IPS-20b (cell line): ENCODE measurements around the gene CFTR.
A peak's percentile ranks its signal among the peaks of the same experiment; 100 is the strongest.

Source experiments
- H3K27ac ChIP-seq: one replicate; pipeline ENCODE4 v1.5.1; 2013; ENCODE audit warnings: low read length
- H3K27me3 ChIP-seq: 2 replicates; pipeline ENCODE4 v1.6.1; 2013; ENCODE audit warnings: mild to moderate bottlenecking, low read length, inconsistent platforms; ENCODE audit not compliant: insufficient read depth
- H3K36me3 ChIP-seq: 2 replicates; pipeline ENCODE4 v1.6.1; 2013; ENCODE audit warnings: low read depth, mild to moderate bottlenecking, inconsistent platforms, low read length, moderate library complexity; ENCODE audit not compliant: insufficient read depth
- H3K4me1 ChIP-seq: 2 replicates; pipeline ENCODE4 v1.6.1; 2013; ENCODE audit warnings: mild to moderate bottlenecking, control low read depth, inconsistent platforms, low read length, moderate library complexity; ENCODE audit not compliant: insufficient read depth
- H3K4me3 ChIP-seq: 2 replicates; pipeline ENCODE4 v1.5.1; 2013; ENCODE audit warnings: mild to moderate bottlenecking, low read length, inconsistent platforms
- H3K9ac ChIP-seq: 2 replicates; pipeline ENCODE4 v1.6.1; 2013; ENCODE audit warnings: low read depth, mild to moderate bottlenecking, inconsistent platforms, low read length, moderate library complexity
- H3K9me3 ChIP-seq: 2 replicates; pipeline ENCODE4 v1.6.1; 2013; ENCODE audit warnings: mild to moderate bottlenecking, low read depth, low read length, inconsistent platforms; ENCODE audit not compliant: insufficient read depth

Gene CFTR

DNA sequence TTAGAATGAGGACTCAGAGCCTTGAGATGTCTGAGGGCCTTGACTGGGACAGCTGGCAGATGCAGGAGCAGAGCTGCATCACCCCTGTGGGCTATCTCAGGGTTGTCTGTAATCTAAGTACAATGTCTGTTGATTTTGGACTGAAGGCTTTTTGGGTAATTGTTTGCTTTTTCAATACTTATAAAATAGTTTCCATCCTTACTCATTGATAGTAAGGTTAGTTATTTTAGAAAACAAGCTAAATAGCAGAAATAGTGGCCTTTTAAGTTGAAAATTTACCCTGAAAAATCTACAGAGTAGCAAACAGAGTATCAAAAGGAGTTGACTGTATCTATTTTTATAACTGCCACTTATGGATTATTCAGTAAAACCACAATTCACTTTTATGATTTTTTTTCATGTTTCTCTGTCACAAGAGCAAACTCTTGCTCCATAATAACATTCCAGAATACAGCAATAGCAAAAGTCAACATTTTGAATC, 179.7 kb downstream of the CFTR start:
- Histone ChIP-seq H3K4me1 (no peaks in the 10 kb centered on the region), H3K27ac (no peak overlapping the region), H3K27me3 (no peaks in the 10 kb centered on the region), H3K9ac (no peak overlapping the region), H3K9me3 (no peaks in the 10 kb centered on the region; the same call in 1 of the 2 replicates), H3K4me3 (no peak overlapping the region), H3K36me3 (no peaks in the 10 kb centered on the region)

DNA sequence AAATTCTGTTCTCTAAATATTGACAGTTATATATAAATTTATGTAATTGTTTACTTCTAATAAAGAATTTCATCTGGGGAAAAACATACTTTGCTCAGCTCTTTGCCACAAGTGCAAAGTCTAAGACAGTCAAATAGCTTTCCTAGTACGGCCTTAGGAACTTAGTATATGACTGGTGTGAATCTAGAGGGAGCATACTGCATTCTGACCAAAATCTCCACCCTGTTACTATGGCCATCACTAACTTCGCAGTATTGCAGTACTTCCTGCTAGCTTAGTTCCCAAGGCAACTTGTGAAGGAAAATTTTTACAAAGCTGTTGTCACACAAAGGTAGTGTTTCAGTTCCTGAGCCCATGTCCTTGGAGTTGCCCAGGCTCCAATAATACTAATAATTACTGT, 181.5 kb downstream of the CFTR start:
- H3K27me3 ChIP-seq = no peaks in the 10 kb centered on the region
- H3K4me3 ChIP-seq = no peak overlapping the region
- H3K9ac ChIP-seq = no peak overlapping the region
- no peaks in the 10 kb centered on the region for H3K36me3 ChIP-seq
- no peaks in the 10 kb centered on the region; the same call in 1 of the 2 replicates for H3K9me3 ChIP-seq
- no peaks in the 10 kb centered on the region for H3K4me1 ChIP-seq
- H3K27ac ChIP-seq = no peak overlapping the region

DNA sequence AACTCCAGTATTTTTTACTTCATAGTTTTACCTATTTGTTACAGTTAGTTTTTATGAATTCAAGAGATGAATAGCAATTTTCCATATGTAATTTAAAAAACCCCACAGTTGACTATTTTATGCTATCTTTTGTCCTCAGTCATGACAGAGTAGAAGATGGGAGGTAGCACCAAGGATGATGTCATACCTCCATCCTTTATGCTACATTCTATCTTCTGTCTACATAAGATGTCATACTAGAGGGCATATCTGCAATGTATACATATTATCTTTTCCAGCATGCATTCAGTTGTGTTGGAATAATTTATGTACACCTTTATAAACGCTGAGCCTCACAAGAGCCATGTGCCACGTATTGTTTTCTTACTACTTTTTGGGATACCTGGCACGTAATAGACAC, 184.2 kb downstream of the CFTR start:
- no peaks in the 10 kb centered on the region for H3K4me1 ChIP-seq
- no peaks in the 10 kb centered on the region for H3K27me3 ChIP-seq
- no peaks in the 10 kb centered on the region; the same call in 1 of the 2 replicates for H3K9me3 ChIP-seq
- no peak overlapping the region for H3K27ac ChIP-seq
- no peak overlapping the region for H3K9ac ChIP-seq
- no peak overlapping the region for H3K4me3 ChIP-seq
- no peaks in the 10 kb centered on the region for H3K36me3 ChIP-seq

DNA sequence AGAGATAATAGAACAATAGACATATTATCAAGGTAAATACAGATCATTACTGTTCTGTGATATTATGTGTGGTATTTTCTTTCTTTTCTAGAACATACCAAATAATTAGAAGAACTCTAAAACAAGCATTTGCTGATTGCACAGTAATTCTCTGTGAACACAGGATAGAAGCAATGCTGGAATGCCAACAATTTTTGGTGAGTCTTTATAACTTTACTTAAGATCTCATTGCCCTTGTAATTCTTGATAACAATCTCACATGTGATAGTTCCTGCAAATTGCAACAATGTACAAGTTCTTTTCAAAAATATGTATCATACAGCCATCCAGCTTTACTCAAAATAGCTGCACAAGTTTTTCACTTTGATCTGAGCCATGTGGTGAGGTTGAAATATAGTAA, 185.5 kb downstream of the CFTR start:
- Histone ChIP-seq H3K4me3 (no peak overlapping the region), H3K27ac (no peak overlapping the region), H3K4me1 (no peaks in the 10 kb centered on the region; the same call in 1 of the 2 replicates), H3K36me3 (no peaks in the 10 kb centered on the region), H3K27me3 (no peaks in the 10 kb centered on the region), H3K9me3 (no peaks in the 10 kb centered on the region; the same call in 1 of the 2 replicates), H3K9ac (no peak overlapping the region)

DNA sequence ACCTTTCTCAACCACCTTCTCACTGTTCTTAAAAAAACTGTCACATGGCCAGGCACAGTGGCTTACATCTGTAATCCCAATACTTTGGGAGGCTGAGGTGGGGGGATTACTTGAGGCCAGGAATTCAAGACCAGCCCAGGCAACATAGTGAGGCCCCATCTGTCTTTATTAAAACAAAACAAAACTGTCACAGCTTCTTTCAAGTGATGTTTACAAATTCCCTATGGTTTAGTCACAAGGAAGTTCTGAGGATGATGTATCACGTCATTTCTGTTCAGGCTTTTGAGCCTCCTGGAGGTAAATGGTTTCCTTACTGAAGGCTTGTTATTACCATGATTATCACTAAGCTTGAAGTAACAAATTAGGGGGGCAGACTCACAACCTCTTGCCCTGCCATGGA, 186.2 kb downstream of the CFTR start:
- Histone ChIP-seq H3K27me3 (no peaks in the 10 kb centered on the region), H3K27ac (no peak overlapping the region), H3K9me3 (no peaks in the 10 kb centered on the region; the same call in 1 of the 2 replicates), H3K9ac (no peak overlapping the region), H3K4me3 (no peak overlapping the region), H3K4me1 (no peaks in the 10 kb centered on the region; the same call in 1 of the 2 replicates), H3K36me3 (no peaks in the 10 kb centered on the region)

DNA sequence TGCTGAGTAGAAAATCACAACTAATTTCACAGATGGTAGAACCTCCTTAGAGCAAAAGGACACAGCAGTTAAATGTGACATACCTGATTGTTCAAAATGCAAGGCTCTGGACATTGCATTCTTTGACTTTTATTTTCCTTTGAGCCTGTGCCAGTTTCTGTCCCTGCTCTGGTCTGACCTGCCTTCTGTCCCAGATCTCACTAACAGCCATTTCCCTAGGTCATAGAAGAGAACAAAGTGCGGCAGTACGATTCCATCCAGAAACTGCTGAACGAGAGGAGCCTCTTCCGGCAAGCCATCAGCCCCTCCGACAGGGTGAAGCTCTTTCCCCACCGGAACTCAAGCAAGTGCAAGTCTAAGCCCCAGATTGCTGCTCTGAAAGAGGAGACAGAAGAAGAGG, 186.9 kb downstream of the CFTR start:
- H3K27ac ChIP-seq = no peak overlapping the region
- peaks cover 4% of the 10 kb centered on the region; the same call in 1 of the 2 replicates for H3K4me1 ChIP-seq
- H3K4me3 ChIP-seq = no peak overlapping the region

DNA sequence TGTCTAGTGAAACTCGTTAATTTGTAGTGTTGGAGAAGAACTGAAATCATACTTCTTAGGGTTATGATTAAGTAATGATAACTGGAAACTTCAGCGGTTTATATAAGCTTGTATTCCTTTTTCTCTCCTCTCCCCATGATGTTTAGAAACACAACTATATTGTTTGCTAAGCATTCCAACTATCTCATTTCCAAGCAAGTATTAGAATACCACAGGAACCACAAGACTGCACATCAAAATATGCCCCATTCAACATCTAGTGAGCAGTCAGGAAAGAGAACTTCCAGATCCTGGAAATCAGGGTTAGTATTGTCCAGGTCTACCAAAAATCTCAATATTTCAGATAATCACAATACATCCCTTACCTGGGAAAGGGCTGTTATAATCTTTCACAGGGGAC, 187.6 kb downstream of the CFTR start:
- Histone ChIP-seq H3K9ac (no peak overlapping the region), H3K9me3 (no peaks in the 10 kb centered on the region), H3K27ac (no peak overlapping the region), H3K4me1 (peaks cover 7% of the 10 kb centered on the region; the same call in 1 of the 2 replicates), H3K4me3 (no peak overlapping the region), H3K36me3 (no peaks in the 10 kb centered on the region), H3K27me3 (no peaks in the 10 kb centered on the region)

More for the DNA sequence above, 186.9 kb downstream of the CFTR start:
- H3K9me3 ChIP-seq = no peaks in the 10 kb centered on the region; the same call in 1 of the 2 replicates
- no peaks in the 10 kb centered on the region for H3K27me3 ChIP-seq
- H3K9ac ChIP-seq = no peak overlapping the region
- H3K36me3 ChIP-seq = no peaks in the 10 kb centered on the region

DNA sequence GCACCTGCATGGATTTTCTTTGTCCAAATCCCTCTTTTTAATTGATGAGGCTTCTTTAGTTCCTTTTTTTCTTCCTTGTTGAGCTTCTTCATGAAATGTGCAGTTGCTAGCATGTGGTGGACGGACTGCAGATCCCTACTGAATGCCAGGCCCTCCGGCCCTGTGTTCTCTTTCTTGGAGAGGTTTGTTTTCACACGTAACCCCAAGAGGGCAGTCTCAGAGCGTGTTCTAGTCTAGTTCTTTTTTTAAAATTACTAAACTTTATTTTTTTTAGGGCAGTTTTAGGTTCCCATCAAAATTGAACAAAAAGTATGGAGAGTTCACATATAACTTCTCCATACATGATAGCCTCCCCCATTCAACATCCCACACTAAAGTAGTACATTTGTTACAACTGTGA, 190.0 kb downstream of the CFTR start:
- Histone ChIP-seq H3K4me3 (no peak overlapping the region), H3K9ac (no peak overlapping the region), H3K4me1 (peaks cover 24% of the 10 kb centered on the region), H3K9me3 (no peaks in the 10 kb centered on the region), H3K27me3 (no peaks in the 10 kb centered on the region), H3K36me3 (no peaks in the 10 kb centered on the region), H3K27ac (no peak overlapping the region)

DNA sequence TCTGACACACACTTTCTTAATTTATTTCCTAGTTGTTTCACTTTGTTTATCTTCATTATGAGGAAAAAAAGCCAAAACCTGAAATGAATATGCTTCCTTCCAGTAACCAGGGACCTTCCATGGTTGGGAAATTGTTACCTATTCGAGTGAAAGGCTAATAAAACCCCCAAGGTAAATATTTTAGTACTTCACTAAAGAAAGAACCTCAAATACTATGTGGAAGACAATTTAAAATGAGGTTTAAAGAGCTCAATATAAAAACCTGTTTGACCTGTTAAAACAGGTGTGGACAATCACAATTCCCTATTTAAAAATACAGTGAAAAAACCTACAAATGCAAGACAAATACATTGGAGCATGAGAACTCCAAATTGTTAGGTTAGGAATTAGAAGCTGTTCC, 192.6 kb downstream of the CFTR start:
- H3K4me1 ChIP-seq = peaks cover 42% of the 10 kb centered on the region
- no peaks in the 10 kb centered on the region for H3K36me3 ChIP-seq
- no peaks in the 10 kb centered on the region for H3K27me3 ChIP-seq
- H3K27ac ChIP-seq = no peak overlapping the region
- H3K4me3 ChIP-seq = no peak overlapping the region
- H3K9ac ChIP-seq = no peak overlapping the region
- no peaks in the 10 kb centered on the region for H3K9me3 ChIP-seq

DNA sequence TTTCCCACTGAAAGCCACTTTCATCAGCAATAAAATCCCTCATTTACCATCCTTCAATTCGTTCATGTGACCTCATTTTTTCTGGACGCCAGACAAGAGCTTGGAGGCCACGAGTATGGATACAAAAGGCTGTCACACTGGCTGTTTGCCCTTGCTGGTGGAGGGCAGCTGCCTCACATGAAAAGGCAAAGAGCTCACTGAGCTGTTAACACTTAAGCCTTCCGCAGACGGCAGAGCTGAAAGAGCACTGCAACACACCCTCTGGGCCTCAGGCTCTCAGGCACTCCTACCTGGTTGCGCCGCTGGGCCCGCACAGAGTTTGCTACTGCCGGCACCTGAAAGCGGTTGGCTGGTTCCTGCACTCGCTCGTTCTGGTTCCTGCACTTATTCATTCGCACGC, 193.5 kb downstream of the CFTR start:
- Histone ChIP-seq H3K9me3 (no peaks in the 10 kb centered on the region), H3K4me3 (peak overlapping the region; percentile 40; the same call in 1 of the 2 replicates), H3K9ac (peak overlapping the region; percentile 40; the same call in 1 of the 2 replicates), H3K27me3 (no peaks in the 10 kb centered on the region), H3K36me3 (no peaks in the 10 kb centered on the region), H3K4me1 (peaks cover 42% of the 10 kb centered on the region), H3K27ac (peak overlapping the region; percentile 6)

DNA sequence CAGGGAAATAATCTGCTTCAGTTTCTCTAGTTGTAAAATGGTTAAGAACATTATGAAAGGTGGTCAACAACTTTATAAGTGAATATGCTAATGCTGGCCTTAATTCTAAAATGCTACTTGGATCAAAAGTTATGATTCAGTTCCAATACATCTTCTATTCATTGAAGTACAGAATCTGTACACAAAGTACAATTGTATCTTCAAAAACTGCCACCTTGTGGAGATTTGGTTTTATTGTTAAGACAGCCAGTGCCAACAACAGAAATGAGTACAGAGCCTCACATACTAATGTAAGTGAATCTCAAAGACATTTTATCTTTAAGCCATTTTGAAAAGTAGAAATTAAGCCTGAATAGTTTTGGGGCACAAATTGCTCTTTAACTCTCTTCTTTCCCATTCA, 194.0 kb downstream of the CFTR start:
- H3K4me1 ChIP-seq = peaks cover 42% of the 10 kb centered on the region
- H3K9me3 ChIP-seq = no peaks in the 10 kb centered on the region
- H3K27ac ChIP-seq = peak overlapping the region; percentile 6
- no peaks in the 10 kb centered on the region for H3K36me3 ChIP-seq
- H3K27me3 ChIP-seq = no peaks in the 10 kb centered on the region
- peak overlapping the region; percentile 40; the same call in 1 of the 2 replicates for H3K9ac ChIP-seq
- peak overlapping the region; percentile 40; the same call in 1 of the 2 replicates for H3K4me3 ChIP-seq

DNA sequence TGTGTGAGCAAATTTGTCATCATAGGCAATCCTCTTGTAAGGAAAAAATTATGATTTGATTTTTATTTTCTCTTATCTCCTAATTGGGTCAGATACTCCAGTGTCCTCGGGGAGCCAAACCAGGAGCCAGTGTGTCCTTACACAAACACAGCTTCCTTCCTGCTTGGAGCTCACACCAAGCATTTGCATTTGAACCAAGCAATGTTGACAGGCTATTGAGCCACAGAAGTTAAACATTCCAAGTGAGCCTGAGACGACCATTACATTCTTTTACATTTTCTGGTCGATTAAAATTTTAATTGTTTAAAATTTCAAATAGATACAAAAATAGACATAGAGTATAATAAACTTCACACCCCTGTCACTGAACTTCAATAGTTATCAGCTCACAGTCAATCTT, 194.8 kb downstream of the CFTR start:
- Histone ChIP-seq H3K36me3 (no peaks in the 10 kb centered on the region), H3K4me3 (peak overlapping the region; percentile 28), H3K4me1 (peaks cover 42% of the 10 kb centered on the region), H3K9ac (peak overlapping the region; percentile 10; the same call in 1 of the 2 replicates), H3K27me3 (no peaks in the 10 kb centered on the region), H3K27ac (no peak overlapping the region), H3K9me3 (no peaks in the 10 kb centered on the region)
